Esophagus muscularis mucosa (tissue), 2 donors: Measurements from ENCODE around the gene RANBP17.

Source experiments
- POLR2A ChIP-seq: fragments of 450-650 bp; IDR thresholded peaks from one replicate; pipeline ENCODE4 v1.6.1; 2017; ENCODE audit warnings: antibody characterized with exemption, moderate library complexity, mild to moderate bottlenecking, low read depth
- POLR2AphosphoS5 ChIP-seq, 2 donors: sonication (generic); formaldehyde crosslinking; IDR thresholded peaks; one replicate each; pipeline ENCODE4 v1.6.1; 2017; ENCODE audit warnings: antibody characterized with exemption in 2 of 2

- TF ChIP-seq POLR2AphosphoS5 (IDR thresholded peaks at IDR 0.05) (no peak), POLR2A (no peak)
Measured at GRCh38 chr5:171313481-171314206, 451.8 kb downstream of the RANBP17 start.
